ENCODE data around the gene SORCS2. TPM values are rescaled to one million over a fixed set of nuclear protein-coding genes. Genes with fewer than 3 reads are reported as not detected.

Gene SORCS2
- polyA plus RNA-seq, 1 donor (not counting 4 experiments of a cell fraction or from before 2014, with no cell fraction given), result 0.09 TPM

DNA sequence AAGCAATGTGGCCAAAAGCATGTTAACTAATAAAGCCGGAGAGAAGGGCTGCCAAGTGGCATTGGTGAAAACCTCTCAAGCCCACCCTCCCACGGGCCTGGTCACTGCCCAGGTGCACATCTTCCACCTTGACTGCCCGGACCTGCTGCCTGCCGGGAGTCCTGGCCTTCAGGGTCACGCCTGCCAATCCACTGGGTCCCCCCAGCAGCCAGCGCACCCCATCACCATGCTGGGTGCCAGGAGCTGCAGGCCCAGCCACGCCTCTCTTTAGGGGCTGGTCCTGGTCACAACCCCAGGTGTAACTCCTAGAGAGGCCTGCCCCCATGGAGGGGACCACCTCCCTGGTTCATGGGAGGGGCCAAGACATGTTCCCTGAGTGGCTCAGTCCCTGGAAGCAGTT lies 176.0 kb downstream of the SORCS2 start:
- no peak overlapping the region for H2AFZ ChIP-seq (ENCODE audit: control insufficient read depth, low read length)
- H3K9me3 ChIP-seq (ENCODE audit: control insufficient read depth, low read depth, low read length), result no peaks in the 10 kb centered on the region
- no peaks in the 10 kb centered on the region for H4K20me1 ChIP-seq (ENCODE audit: control insufficient read depth, extremely low read depth, insufficient read depth, low read length)
- H3K27ac ChIP-seq (ENCODE audit: control insufficient read depth, insufficient read depth, low read length), result no peak overlapping the region
- no peak overlapping the region for H3K9ac ChIP-seq (ENCODE audit: control insufficient read depth, extremely low read depth, insufficient read depth, low read length)
- dilution Hi-C loops (cut with MboI; ENCODE audit: extremely low pct_ligation_motif_present, low sequenced_read_pairs), result no loop called here
- no peak for FAIRE-seq
- no peak for DNase-seq (ENCODE audit: low read depth, low spot score)
- H3K27me3 ChIP-seq (ENCODE audit: control insufficient read depth, extremely low read depth, insufficient read depth, low read length), result peaks cover 28% of the 10 kb centered on the region
- no peaks in the 10 kb centered on the region for H3K36me3 ChIP-seq (ENCODE audit: control insufficient read depth in 2 of 2, extremely low read depth in 1 of 2, insufficient read depth in 2 of 2, low read length in 2 of 2)
- H3K4me2 ChIP-seq (ENCODE audit: control insufficient read depth, extremely low read depth, insufficient read depth, low read depth, low read length), result no peak overlapping the region
- no peaks in the 10 kb centered on the region for H3K79me2 ChIP-seq (ENCODE audit: control insufficient read depth, insufficient read depth, low read length)
- no peaks in the 10 kb centered on the region for H3K4me1 ChIP-seq (ENCODE audit: control insufficient read depth, extremely low read depth, insufficient read depth, low read length)
- H3K4me3 ChIP-seq (ENCODE audit: control insufficient read depth in 2 of 3, extremely low read depth in 1 of 3, insufficient read depth in 2 of 3, low read depth in 1 of 3, low read length in 3 of 3), result no peak overlapping the region
- H3K9me1 ChIP-seq (ENCODE audit: control insufficient read depth, extremely low read depth, insufficient read depth, low read length), result no peaks in the 10 kb centered on the region
- TF ChIP-seq, protein P1, sequence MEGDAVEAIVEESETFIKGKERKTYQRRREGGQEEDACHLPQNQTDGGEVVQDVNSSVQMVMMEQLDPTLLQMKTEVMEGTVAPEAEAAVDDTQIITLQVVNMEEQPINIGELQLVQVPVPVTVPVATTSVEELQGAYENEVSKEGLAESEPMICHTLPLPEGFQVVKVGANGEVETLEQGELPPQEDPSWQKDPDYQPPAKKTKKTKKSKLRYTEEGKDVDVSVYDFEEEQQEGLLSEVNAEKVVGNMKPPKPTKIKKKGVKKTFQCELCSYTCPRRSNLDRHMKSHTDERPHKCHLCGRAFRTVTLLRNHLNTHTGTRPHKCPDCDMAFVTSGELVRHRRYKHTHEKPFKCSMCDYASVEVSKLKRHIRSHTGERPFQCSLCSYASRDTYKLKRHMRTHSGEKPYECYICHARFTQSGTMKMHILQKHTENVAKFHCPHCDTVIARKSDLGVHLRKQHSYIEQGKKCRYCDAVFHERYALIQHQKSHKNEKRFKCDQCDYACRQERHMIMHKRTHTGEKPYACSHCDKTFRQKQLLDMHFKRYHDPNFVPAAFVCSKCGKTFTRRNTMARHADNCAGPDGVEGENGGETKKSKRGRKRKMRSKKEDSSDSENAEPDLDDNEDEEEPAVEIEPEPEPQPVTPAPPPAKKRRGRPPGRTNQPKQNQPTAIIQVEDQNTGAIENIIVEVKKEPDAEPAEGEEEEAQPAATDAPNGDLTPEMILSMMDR (optimal IDR thresholded peaks at IDR 0.05 in 1 of 3, IDR thresholded peaks at IDR 0.05 in 1 of 3, conservative IDR thresholded peaks at IDR 0.05 in 1 of 3; ENCODE audit: extremely low read depth in 1 of 3, insufficient read depth in 2 of 3, low read length in 3 of 3), result no peak
- no peak for TF ChIP-seq EZH2 (IDR thresholded peaks at IDR 0.05; ENCODE audit: low read length)

DNA sequence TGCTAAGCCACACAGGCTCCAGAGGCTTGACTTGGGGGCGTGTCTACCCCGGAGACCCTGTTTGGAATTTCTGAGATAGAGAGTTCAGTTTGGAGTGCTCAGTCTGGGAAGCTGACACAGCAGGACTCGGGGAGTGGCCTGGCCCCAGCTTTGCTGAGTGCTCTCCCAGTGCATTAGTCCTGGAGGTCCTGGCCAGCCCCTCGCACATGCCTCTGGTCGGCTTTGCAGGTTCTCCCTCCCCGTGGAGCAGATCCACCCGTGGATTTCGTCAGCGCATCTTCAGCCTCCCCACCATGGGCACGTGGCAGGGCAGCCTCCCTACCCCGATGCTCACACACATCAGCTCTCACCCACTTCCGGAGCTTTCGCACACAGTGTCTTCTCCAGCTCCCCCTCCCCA lies 177.2 kb downstream of the SORCS2 start:
- no peaks in the 10 kb centered on the region for H3K79me2 ChIP-seq (ENCODE audit: control insufficient read depth, insufficient read depth, low read length)
- H3K4me1 ChIP-seq (ENCODE audit: control insufficient read depth, extremely low read depth, insufficient read depth, low read length), result no peaks in the 10 kb centered on the region
- no peak overlapping the region for H2AFZ ChIP-seq (ENCODE audit: control insufficient read depth, low read length)
- no peak for TF ChIP-seq EZH2 (IDR thresholded peaks at IDR 0.05; ENCODE audit: low read length)
- TF ChIP-seq, protein P1 (optimal IDR thresholded peaks at IDR 0.05 in 1 of 3, IDR thresholded peaks at IDR 0.05 in 1 of 3, conservative IDR thresholded peaks at IDR 0.05 in 1 of 3; ENCODE audit: extremely low read depth in 1 of 3, insufficient read depth in 2 of 3, low read length in 3 of 3), result no peak
- H3K9me1 ChIP-seq (ENCODE audit: control insufficient read depth, extremely low read depth, insufficient read depth, low read length), result no peaks in the 10 kb centered on the region
- peaks cover 28% of the 10 kb centered on the region for H3K27me3 ChIP-seq (ENCODE audit: control insufficient read depth, extremely low read depth, insufficient read depth, low read length)
- no peaks in the 10 kb centered on the region for H3K9me3 ChIP-seq (ENCODE audit: control insufficient read depth, low read depth, low read length)
- no peaks in the 10 kb centered on the region for H3K36me3 ChIP-seq (ENCODE audit: control insufficient read depth in 2 of 2, extremely low read depth in 1 of 2, insufficient read depth in 2 of 2, low read length in 2 of 2)
- FAIRE-seq, result no peak
- dilution Hi-C loops (cut with MboI; ENCODE audit: extremely low pct_ligation_motif_present, low sequenced_read_pairs), result no loop called here
- DNase-seq (ENCODE audit: low read depth, low spot score), result no peak
- no peaks in the 10 kb centered on the region for H4K20me1 ChIP-seq (ENCODE audit: control insufficient read depth, extremely low read depth, insufficient read depth, low read length)
- H3K27ac ChIP-seq (ENCODE audit: control insufficient read depth, insufficient read depth, low read length), result no peak overlapping the region
- no peak overlapping the region for H3K4me3 ChIP-seq (ENCODE audit: control insufficient read depth in 2 of 3, extremely low read depth in 1 of 3, insufficient read depth in 2 of 3, low read depth in 1 of 3, low read length in 3 of 3)
- H3K4me2 ChIP-seq (ENCODE audit: control insufficient read depth, extremely low read depth, insufficient read depth, low read depth, low read length), result no peak overlapping the region
- H3K9ac ChIP-seq (ENCODE audit: control insufficient read depth, extremely low read depth, insufficient read depth, low read length), result no peak overlapping the region

Measured in keratinocyte (primary cell).